SK-N-SH treated with all-trans-retinoic acid at 6 μM for 48 hours (cell line): Measurements from ENCODE around the gene IFIT1B.

ENCODE experiments used
- ARNTL ChIP-seq: fragments of 450-650 bp; formaldehyde crosslinking; IDR thresholded peaks from 2 replicates; pipeline ENCODE4 v1.5.0; 2020; ENCODE audit warnings: low read depth, mild to moderate bottlenecking, moderate library complexity, borderline replicate concordance
- ESRRG ChIP-seq: fragments of 250-450 bp; sonication (Bioruptor Pico); IDR thresholded peaks from 2 replicates; pipeline ENCODE4 v1.6.1; 2021; ENCODE audit warnings: mild to moderate bottlenecking
- ISL1 ChIP-seq: fragments of 250-450 bp; sonication (Bioruptor Pico); IDR thresholded peaks from 2 replicates; pipeline ENCODE4 v2.1.2; 2022; ENCODE audit warnings: mild to moderate bottlenecking, moderate library complexity
- OSR1 ChIP-seq: fragments of 250-450 bp; sonication (Bioruptor Pico); IDR thresholded peaks from 2 replicates; pipeline ENCODE4 v1.8.0; 2022; ENCODE audit warnings: moderate library complexity, mild to moderate bottlenecking, inconsistent platforms
- POU6F1 ChIP-seq: fragments of 250-450 bp; sonication (Bioruptor Pico); IDR thresholded peaks from 2 replicates; pipeline ENCODE4 v1.8.0; 2021; ENCODE audit warnings: low read depth, mild to moderate bottlenecking, moderate library complexity, borderline replicate concordance
- RARB ChIP-seq: fragments of 250-450 bp; sonication (Bioruptor Pico); IDR thresholded peaks from 2 replicates; pipeline ENCODE4 v1.8.0; 2021; ENCODE audit warnings: mild to moderate bottlenecking, moderate library complexity
- SNAI2 ChIP-seq: fragments of 250-450 bp; sonication (Bioruptor Pico); IDR thresholded peaks from 2 replicates; pipeline ENCODE4 v1.5.0; 2020; ENCODE audit warnings: mild to moderate bottlenecking, moderate library complexity
- TCF4 ChIP-seq: fragments of 250-450 bp; sonication (Bioruptor Pico); IDR thresholded peaks from 2 replicates; pipeline ENCODE4 v1.8.0; 2021; ENCODE audit warnings: mild to moderate bottlenecking, moderate library complexity, borderline replicate concordance
- ZFP3 ChIP-seq: fragments of 250-450 bp; sonication (Bioruptor Pico); IDR thresholded peaks from 2 replicates; pipeline ENCODE4 v1.5.0; 2020; ENCODE audit warnings: mild to moderate bottlenecking, moderate library complexity
- ZFP30 ChIP-seq: fragments of 450-650 bp; formaldehyde crosslinking; IDR thresholded peaks from 2 replicates; pipeline ENCODE4 v1.5.0; 2022; ENCODE audit warnings: mild to moderate bottlenecking, moderate library complexity
- TF ChIP-seq, protein P1 (sequence below): fragments of 250-450 bp; sonication (Bioruptor Pico); IDR thresholded peaks from 2 replicates; pipeline ENCODE4 v1.5.1; 2021; ENCODE audit warnings: mild to moderate bottlenecking, moderate library complexity
- TF ChIP-seq, protein P2 (sequence below): fragments of 250-450 bp; sonication (Bioruptor Pico); IDR thresholded peaks from 2 replicates; pipeline ENCODE4 v1.8.0; 2020; ENCODE audit warnings: mild to moderate bottlenecking, moderate library complexity, borderline replicate concordance
- TF ChIP-seq, protein P3 (sequence below): fragments of 250-450 bp; sonication (Bioruptor Pico); IDR thresholded peaks from 2 replicates; pipeline ENCODE4 v1.5.1; 2020; ENCODE audit warnings: low read depth, mild to moderate bottlenecking, moderate library complexity

GRCh38 chr10:89384474-89385340 lies 6.9 kb downstream of the IFIT1B start:
- TF ChIP-seq ZFP3 (CRISPR knock-in tag) (no peak), POU6F1 (CRISPR knock-in tag) (no peak), ESRRG (CRISPR knock-in tag) (no peak), ARNTL (CRISPR knock-in tag) (no peak), OSR1 (no peak), ZFP30 (CRISPR knock-in tag) (no peak), TCF4 (CRISPR knock-in tag) (no peak), RARB (CRISPR knock-in tag) (no peak), SNAI2 (CRISPR knock-in tag) (no peak), ISL1 (CRISPR knock-in tag) (no peak)
- TF ChIP-seq, protein P1, sequence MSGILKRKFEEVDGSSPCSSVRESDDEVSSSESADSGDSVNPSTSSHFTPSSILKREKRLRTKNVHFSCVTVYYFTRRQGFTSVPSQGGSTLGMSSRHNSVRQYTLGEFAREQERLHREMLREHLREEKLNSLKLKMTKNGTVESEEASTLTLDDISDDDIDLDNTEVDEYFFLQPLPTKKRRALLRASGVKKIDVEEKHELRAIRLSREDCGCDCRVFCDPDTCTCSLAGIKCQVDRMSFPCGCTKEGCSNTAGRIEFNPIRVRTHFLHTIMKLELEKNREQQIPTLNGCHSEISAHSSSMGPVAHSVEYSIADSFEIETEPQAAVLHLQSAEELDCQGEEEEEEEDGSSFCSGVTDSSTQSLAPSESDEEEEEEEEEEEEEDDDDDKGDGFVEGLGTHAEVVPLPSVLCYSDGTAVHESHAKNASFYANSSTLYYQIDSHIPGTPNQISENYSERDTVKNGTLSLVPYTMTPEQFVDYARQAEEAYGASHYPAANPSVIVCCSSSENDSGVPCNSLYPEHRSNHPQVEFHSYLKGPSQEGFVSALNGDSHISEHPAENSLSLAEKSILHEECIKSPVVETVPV (CRISPR knock-in tag) = no peak
- TF ChIP-seq, protein P2, sequence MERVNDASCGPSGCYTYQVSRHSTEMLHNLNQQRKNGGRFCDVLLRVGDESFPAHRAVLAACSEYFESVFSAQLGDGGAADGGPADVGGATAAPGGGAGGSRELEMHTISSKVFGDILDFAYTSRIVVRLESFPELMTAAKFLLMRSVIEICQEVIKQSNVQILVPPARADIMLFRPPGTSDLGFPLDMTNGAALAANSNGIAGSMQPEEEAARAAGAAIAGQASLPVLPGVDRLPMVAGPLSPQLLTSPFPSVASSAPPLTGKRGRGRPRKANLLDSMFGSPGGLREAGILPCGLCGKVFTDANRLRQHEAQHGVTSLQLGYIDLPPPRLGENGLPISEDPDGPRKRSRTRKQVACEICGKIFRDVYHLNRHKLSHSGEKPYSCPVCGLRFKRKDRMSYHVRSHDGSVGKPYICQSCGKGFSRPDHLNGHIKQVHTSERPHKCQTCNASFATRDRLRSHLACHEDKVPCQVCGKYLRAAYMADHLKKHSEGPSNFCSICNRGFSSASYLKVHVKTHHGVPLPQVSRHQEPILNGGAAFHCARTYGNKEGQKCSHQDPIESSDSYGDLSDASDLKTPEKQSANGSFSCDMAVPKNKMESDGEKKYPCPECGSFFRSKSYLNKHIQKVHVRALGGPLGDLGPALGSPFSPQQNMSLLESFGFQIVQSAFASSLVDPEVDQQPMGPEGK (CRISPR knock-in tag) = no peak
- TF ChIP-seq, protein P3, sequence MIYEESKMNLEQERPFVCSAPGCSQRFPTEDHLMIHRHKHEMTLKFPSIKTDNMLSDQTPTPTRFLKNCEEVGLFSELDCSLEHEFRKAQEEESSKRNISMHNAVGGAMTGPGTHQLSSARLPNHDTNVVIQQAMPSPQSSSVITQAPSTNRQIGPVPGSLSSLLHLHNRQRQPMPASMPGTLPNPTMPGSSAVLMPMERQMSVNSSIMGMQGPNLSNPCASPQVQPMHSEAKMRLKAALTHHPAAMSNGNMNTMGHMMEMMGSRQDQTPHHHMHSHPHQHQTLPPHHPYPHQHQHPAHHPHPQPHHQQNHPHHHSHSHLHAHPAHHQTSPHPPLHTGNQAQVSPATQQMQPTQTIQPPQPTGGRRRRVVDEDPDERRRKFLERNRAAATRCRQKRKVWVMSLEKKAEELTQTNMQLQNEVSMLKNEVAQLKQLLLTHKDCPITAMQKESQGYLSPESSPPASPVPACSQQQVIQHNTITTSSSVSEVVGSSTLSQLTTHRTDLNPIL = no peak
